GM12875 (cell line): ENCODE measurements around the gene TRABD2B.

Experiments
- H3K4me3 ChIP-seq: one replicate; pipeline ENCODE4 v1.5.1; 2011; ENCODE audit warnings: low read depth, low read length, control low read depth
- CTCF ChIP-seq: IDR thresholded peaks from 2 replicates; pipeline ENCODE4 v1.5.1; 2011; ENCODE audit warnings: low read depth, mild to moderate bottlenecking, control low read depth, inconsistent platforms, low read length, moderate library complexity, borderline replicate concordance; ENCODE audit not compliant: insufficient read depth

The TRABD2B gene

GRCh38 chr1:47838562-47839432 lies 158.4 kb downstream of the TRABD2B start:
- no peak overlapping the region for H3K4me3 ChIP-seq
- no peak for TF ChIP-seq CTCF

GRCh38 chr1:47837866-47838561 lies 159.2 kb downstream of the TRABD2B start:
- TF ChIP-seq CTCF = no peak
- H3K4me3 ChIP-seq = no peak overlapping the region

- no peak for TF ChIP-seq CTCF
- no peak overlapping the region for H3K4me3 ChIP-seq
Measured at GRCh38 chr1:47837056-47837830, 159.9 kb downstream of the TRABD2B start.

- H3K4me3 ChIP-seq = no peak overlapping the region
- TF ChIP-seq CTCF = no peak
Measured at GRCh38 chr1:47835409-47835808, 161.8 kb downstream of the TRABD2B start.

GRCh38 chr1:47834326-47834725 lies 162.9 kb downstream of the TRABD2B start:
- no peak for TF ChIP-seq CTCF
- H3K4me3 ChIP-seq = no peak overlapping the region

GRCh38 chr1:47830641-47831333 lies 166.4 kb downstream of the TRABD2B start:
- TF ChIP-seq CTCF = no peak

More at GRCh38 chr1:47830641-47831333, 166.4 kb downstream of the TRABD2B start:
- H3K4me3 ChIP-seq = no peak overlapping the region
